ENCODE data around the gene SEMA4D.

SEMA4D gene

DNA sequence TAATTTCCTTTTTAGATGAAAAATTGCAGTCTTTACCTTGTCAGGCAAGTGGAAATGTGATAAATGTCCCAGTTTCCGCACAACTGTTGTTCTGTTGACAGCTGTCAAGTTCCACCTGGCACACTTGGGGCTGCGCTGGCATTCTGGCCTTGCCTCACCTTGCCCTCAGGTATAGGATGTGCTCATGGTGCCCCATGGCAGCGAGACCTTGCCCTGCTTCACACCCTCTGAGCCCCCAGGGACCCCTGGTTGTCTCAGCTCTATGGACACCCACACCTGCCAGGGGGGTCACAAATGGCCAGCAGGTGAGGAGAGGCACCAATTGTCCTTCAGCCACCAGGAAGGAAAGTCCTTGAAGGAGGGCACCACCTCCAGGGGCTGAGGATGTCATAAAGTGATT lies 37.5 kb upstream of the SEMA4D start:
- ChIA-PET CTCF (interaction anchor here (1.4 to 6.2 kb wide), 3 partner anchors 10 to 13 kb away, joined by 4 to 44 read pairs (median 4); no protein-coding TSS in a partner anchor), POLR2A (no interaction called here)
- DNase-seq (ENCODE audit: extremely low spot score), result no peak
- TF ChIP-seq, protein P1, sequence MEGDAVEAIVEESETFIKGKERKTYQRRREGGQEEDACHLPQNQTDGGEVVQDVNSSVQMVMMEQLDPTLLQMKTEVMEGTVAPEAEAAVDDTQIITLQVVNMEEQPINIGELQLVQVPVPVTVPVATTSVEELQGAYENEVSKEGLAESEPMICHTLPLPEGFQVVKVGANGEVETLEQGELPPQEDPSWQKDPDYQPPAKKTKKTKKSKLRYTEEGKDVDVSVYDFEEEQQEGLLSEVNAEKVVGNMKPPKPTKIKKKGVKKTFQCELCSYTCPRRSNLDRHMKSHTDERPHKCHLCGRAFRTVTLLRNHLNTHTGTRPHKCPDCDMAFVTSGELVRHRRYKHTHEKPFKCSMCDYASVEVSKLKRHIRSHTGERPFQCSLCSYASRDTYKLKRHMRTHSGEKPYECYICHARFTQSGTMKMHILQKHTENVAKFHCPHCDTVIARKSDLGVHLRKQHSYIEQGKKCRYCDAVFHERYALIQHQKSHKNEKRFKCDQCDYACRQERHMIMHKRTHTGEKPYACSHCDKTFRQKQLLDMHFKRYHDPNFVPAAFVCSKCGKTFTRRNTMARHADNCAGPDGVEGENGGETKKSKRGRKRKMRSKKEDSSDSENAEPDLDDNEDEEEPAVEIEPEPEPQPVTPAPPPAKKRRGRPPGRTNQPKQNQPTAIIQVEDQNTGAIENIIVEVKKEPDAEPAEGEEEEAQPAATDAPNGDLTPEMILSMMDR (IDR thresholded peaks at IDR 0.05; ENCODE audit: control extremely low read depth, extremely low read depth, low read depth, missing control alignments), result no peak

DNA sequence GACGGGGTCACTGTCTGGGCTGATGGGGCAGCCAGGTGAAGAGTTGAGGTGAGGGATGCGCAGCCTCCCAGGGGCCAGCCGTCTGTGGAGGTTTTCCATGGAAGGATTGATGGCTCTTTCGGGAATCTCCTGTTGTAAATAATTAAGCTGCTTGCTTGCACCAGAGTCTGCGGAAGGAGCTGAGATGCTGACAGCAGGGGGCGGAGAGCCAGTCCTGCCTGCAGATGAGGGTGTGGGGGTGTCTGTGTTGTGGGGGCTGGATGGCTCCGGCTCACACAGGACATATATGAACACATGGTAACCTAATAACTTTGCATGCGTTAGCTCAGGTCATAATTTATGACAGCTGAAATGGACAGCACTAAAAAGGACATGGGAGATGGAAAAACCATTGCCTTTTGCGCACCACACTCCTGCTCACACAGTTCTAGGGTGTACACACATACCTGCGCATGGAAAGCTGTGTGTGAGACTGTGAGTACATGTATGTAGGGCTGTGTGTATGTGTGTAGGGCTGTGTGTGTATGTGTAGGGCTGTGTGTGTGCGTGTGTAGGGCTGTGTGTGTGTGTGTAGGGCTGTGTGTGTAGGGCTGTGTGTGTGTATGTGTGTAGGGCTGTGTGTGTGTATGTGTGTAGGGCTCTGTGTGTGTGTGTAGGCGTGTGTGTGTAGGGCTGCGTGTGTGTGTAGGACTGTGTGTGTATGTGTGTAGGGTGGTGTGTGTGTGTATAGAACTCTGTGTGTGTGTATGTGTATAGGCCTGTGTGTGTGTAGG lies 36.8 kb upstream of the SEMA4D start:
- TF ChIP-seq, protein P1 (IDR thresholded peaks at IDR 0.05; ENCODE audit: control extremely low read depth, extremely low read depth, low read depth, missing control alignments), result no peak
- POLR2A ChIA-PET, result no interaction called here
- CTCF ChIA-PET, result interaction anchor here (0.8 to 6.2 kb wide), 4 partner anchors 9 to 14 kb away, joined by 3 to 44 read pairs (median 6); no protein-coding TSS in a partner anchor
- no peak for DNase-seq (ENCODE audit: extremely low spot score)

DNA sequence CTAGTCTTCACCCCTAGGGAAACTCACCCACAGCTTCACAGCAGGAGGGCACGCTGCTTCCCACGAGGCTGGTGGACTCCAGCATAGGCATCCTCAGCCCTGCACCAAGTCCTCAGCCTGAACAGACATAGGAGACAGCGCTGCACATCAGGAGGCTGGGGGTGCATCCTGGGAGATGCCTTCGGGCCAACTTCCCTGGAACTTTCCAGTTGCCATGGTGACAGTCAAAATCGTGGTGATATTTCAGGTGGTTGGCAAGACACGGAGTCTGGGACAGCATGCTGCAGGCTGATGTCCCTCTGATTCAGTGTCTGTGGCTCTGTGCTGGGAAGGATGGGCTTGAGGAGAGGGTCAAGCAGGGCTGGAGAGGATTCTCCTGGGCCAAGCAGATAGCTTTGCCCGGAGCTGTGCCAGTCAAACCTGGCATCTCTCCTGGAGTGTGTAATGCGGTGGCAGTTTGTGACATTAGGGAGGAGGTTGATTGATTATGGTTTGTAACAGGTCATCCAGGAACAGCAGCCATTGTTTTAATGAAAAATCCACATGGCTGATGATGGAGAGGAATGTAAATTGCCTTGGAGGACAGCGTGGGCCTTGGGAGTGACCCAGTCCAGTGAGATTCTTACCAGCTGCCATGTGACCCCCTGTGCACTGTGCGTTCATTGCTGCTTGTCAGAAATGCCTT lies 35.6 kb upstream of the SEMA4D start:
- TF ChIP-seq, protein P1 (IDR thresholded peaks at IDR 0.05; ENCODE audit: control extremely low read depth, extremely low read depth, low read depth, missing control alignments), result no peak
- ChIA-PET POLR2A (no interaction called here), CTCF (interaction anchor here (1.7 to 2.4 kb wide), 2 partner anchors 15 to 16 kb away, joined by 8 to 11 read pairs; no protein-coding TSS in a partner anchor)
- no peak for DNase-seq (ENCODE audit: extremely low spot score)

DNA sequence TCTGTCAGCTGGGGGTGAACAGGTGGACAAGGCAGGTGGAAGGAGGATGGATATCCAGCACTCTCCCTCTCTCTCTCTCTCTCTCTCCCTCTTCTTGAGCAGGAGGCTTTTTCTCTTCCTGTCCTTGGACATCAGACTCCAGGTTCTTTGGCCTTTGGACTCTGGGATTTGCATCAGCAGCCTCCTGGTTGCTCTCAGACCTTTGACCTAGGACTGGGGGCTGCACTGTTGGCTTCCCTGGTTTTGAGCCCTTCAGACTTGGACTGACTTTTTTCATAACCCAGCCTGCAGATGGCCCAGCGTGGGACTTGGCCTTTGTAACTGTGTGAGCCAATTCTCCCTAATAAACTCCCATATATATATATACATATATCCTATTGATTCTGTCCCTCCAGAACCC lies 35.0 kb upstream of the SEMA4D start:
- no peak for DNase-seq (ENCODE audit: extremely low spot score)
- CTCF ChIA-PET, result interaction anchor here (1.7 to 2.4 kb wide), 2 partner anchors 11 to 16 kb away, joined by 6 to 11 read pairs; no protein-coding TSS in a partner anchor
- POLR2A ChIA-PET, result no interaction called here
- TF ChIP-seq, protein P1 (IDR thresholded peaks at IDR 0.05; ENCODE audit: control extremely low read depth, extremely low read depth, low read depth, missing control alignments), result no peak

DNA sequence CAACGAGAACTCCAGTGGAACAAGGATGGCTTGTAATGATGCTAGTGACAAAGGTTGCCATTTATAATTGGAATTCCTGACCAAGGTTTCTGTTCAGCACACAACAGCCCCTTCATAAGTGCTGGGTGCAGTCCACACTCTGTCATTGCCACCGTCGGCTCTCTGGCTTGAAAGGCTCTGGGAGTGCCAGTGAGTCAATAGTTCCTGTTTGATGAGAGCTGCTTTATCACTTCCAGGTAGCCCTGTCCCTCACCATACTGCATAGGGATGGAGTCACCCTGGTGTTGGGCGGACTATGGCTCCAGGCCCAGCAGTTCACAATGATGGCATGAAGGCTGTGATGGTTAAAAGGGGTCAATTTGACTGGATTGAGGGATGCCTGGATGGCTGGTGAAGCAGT lies 34.6 kb upstream of the SEMA4D start:
- CTCF ChIA-PET, result interaction anchor here (1.7 to 2.4 kb wide), 2 partner anchors 11 to 16 kb away, joined by 6 to 11 read pairs; no protein-coding TSS in a partner anchor
- TF ChIP-seq, protein P1 (IDR thresholded peaks at IDR 0.05; ENCODE audit: control extremely low read depth, extremely low read depth, low read depth, missing control alignments), result no peak
- POLR2A ChIA-PET, result no interaction called here

DNA sequence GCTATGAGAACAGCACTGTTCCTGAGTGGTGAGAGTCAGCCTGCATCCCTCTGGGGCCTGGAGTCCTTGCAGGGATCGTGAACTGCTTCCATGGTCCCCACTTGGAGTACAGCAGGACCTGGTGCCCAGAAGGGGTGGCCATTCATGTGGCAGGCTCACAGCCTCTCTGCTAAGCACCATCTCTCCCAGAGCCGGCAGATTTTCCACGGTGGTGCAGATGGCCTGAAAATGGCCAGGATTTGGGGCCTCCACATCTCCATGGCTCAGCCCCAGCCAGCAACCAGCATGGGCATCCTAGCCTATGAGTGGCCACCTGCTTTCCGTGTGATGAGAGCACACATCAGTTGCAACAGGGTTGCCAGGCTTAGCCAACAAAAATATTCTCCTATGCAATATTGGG lies 33.9 kb upstream of the SEMA4D start:
- TF ChIP-seq, protein P1 (IDR thresholded peaks at IDR 0.05; ENCODE audit: control extremely low read depth, extremely low read depth, low read depth, missing control alignments), result no peak
- POLR2A ChIA-PET, result no interaction called here
- DNase-seq (ENCODE audit: extremely low spot score), result no peak
- CTCF ChIA-PET, result interaction anchor here (0.6 to 2.4 kb wide), 4 partner anchors 12 to 32 kb away, joined by 3 to 11 read pairs (median 4); no protein-coding TSS in a partner anchor

More for the DNA sequence above, 34.6 kb upstream of the SEMA4D start:
- DNase-seq (ENCODE audit: extremely low spot score), result no peak
